ENCODE measurements around the gene C7orf57.
"Not testable (repeated sequence)": the region's sequence is repeated elsewhere in the genome, so short reads cannot be mapped to it uniquely, and the experiment has no call there.

Gene C7orf57

DNA sequence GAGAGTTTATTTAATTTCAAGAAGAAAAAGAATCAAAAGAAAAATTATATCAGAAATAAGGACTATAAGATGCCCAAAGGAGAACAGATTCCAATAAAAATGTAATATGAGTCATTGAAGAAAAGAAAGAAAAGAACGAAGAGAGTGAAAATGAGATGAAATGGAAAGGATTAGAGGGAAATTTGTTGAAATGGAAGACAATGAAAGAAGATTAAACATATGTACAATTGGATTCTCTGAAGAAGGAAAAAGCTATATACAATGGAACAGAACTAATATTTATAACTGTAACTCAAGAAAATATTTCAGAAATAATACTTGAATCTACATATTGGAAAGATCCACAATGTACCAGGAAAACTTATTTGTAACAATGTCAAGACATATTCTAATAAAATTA is 28.6 kb downstream of the C7orf57 start:
- no peak for FAIRE-seq
- TF ChIP-seq, protein P1, sequence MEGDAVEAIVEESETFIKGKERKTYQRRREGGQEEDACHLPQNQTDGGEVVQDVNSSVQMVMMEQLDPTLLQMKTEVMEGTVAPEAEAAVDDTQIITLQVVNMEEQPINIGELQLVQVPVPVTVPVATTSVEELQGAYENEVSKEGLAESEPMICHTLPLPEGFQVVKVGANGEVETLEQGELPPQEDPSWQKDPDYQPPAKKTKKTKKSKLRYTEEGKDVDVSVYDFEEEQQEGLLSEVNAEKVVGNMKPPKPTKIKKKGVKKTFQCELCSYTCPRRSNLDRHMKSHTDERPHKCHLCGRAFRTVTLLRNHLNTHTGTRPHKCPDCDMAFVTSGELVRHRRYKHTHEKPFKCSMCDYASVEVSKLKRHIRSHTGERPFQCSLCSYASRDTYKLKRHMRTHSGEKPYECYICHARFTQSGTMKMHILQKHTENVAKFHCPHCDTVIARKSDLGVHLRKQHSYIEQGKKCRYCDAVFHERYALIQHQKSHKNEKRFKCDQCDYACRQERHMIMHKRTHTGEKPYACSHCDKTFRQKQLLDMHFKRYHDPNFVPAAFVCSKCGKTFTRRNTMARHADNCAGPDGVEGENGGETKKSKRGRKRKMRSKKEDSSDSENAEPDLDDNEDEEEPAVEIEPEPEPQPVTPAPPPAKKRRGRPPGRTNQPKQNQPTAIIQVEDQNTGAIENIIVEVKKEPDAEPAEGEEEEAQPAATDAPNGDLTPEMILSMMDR (IDR thresholded peaks at IDR 0.05; ENCODE audit: insufficient read depth, missing control alignments) = no peak
- no peak for DNase-seq (ENCODE audit: insufficient read length, low spot score)

DNA sequence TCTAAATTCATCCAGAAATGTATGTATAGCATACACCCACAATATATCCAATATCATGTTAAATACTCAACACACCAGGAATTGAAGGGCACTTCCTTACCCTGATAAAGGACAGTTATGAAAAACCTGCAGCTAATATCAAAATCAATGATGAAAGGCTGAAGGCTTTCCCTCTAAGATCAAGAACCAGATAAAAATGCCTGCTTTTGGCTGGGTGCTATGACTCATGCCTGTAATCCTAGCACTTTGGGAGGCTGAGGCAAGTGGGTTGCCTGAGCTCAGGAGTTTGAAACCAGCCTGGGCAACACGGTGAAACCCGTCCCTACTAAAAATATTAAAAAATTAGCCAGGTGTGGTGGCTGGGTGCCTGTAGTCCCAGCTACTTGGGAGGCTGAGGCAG is 32.1 kb downstream of the C7orf57 start:
- FAIRE-seq (no peak), DNase-seq (ENCODE audit: insufficient read length, low spot score) (no peak)
- TF ChIP-seq, protein P1 (IDR thresholded peaks at IDR 0.05; ENCODE audit: insufficient read depth, missing control alignments) = no peak

DNA sequence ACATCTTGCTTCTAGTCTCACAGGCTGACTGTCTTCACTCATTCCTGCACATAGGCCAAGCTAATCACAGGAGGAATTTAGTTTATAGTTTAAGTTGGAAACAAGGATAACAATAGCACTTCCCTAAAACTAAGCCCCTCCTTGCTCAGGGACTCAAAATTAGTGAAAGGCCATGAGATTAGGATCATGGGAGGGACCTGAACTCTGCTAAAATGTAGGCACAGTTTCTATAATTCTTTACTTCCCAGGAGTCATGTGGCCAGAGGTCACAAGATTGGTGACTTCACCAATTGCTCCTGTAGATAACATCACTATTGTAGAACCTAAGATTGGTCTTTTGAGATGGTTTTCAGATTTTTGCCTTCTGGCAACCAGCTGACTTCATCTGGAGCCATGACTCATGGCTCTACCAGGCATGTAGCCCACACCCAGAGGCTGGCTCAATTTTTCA is 38.9 kb downstream of the C7orf57 start:
- no peak for DNase-seq (ENCODE audit: insufficient read length, low spot score)
- FAIRE-seq = no peak
- TF ChIP-seq, protein P1 (IDR thresholded peaks at IDR 0.05; ENCODE audit: insufficient read depth, missing control alignments) = no peak

DNA sequence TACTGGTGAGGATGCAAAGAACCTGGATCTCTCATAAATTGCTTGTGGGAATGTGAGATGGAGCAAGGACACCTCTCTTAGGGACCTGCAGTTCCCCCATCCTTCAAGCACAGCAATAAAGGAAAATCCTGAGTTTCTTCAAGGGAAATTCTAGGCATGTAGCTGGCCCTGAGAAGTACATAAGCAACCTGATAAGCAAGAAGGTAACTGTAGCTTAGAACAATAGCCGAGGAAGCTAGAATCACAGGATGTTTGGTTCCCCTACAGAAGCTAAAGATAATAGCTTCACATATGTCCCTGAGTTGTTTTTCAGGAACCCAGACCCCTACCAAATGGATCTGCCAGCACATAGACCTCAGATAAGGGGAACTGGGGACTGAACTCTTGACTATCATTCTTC is 42.1 kb downstream of the C7orf57 start:
- TF ChIP-seq, protein P1 (IDR thresholded peaks at IDR 0.05; ENCODE audit: insufficient read depth, missing control alignments) = no peak
- no peak for FAIRE-seq
- DNase-seq (ENCODE audit: insufficient read length, low spot score) = no peak

DNA sequence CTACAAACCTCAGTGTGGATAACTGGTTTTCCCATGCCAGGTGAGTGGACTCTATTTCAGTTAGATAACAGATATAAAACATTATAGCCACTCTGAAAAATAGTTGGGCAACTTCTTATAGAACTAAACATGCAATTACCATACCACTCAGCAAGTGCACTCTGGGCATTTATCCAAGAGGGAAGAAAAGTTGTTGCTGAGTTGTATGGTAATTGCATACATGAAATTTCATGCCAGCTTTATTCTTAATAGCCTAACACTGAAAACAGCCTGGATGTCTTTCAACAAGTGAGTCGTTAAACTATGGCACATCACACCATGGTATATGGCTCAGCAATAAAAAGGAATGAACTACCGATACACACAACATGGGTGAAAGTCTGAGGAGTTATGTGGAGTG is 43.1 kb downstream of the C7orf57 start:
- DNase-seq (ENCODE audit: insufficient read length, low spot score) (no peak), FAIRE-seq (no peak)
- TF ChIP-seq, protein P1 (IDR thresholded peaks at IDR 0.05; ENCODE audit: insufficient read depth, missing control alignments) = no peak

DNA sequence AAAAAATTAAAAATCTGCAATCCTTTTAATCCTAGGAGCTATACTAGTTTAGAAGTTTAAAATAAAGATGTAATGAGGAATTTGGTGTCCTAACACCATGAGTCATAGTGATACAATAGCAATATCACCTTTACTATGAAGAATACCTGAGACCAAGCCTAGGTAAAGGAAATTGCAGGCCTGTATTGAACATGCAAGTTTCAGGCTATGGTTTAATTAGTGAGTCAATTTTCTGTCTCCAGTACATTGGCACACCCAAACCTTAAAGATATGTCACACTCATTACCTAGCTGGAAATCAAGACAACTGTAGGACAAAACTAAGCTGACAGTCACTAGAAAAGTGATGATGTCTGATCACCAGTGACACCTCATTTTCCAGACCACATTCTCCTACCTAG is 47.0 kb downstream of the C7orf57 start:
- peak; percentile 6 for FAIRE-seq
- DNase-seq (ENCODE audit: insufficient read length, low spot score) = not testable (repeated sequence)

DNA sequence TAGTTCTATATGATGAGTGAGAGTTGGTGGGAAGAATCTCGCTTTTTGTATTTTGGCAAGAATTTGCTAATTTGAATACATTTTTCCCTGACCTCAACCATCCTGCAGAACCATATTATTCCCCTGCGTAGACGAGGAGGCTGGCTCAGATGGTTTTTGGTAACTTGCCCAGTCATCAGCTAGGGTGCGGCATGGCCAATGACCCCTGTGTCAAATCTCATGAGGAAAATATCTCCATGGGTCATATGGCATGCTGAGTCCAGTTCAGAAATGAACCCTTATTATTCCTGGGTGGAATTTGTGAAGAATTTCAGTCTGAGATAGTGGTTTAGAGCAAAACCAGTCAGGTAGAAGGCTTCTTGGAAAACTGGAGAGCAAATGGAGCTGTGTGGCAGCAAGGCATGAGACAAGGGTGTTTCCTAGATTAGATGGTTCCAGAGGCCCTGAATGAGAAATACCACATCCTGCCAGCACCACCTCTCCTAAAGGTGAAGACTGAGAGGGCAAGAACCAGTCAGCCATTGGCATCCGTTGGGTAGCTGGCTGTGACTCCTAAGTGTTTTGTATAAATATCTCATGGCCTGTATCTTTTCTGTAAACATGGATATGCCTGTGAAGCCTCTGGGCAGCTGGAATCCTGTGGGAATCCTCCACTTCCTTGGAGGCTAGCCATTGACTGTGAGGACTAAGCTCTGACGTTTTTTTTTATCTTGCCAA is 47.9 kb downstream of the C7orf57 start:
- FAIRE-seq = no peak
- no peak for DNase-seq (ENCODE audit: insufficient read length, low spot score)
- TF ChIP-seq, protein P1 (IDR thresholded peaks at IDR 0.05; ENCODE audit: insufficient read depth, missing control alignments) = no peak
